Stimulated activated CD4-positive, alpha-beta T cell treated with anti-CD3 and anti-CD28 coated beads, Interleukin-1b, Interleukin-23, amount 100 ng/mL, for 4 hours (primary cell): ENCODE results near the gene MPP4.

Experiments used
- DNase-seq, 2 donors: peaks; one replicate each; pipeline ENCODE4 v3.0.0-alpha.2; 2020; ENCODE audit warnings: low read depth in 2 of 2

The MPP4 gene

DNA sequence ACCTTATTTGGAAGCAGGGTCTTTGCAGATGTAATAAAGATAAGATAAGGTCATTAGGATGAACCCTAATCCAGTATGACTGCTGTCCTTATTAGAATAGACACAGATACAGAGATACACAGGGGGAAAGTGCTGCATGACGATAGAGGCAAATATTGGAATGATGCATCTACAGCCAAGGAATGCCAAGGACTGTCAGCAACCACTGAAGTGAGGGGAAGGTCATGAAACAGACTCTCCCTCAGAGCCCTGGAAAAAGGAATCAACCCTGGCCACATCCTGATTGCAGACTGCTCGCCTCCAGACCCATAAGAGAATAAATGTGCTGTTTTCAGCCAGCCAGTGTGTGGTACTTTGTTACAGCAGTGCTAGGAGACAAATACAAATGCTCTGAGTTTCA lies 69.9 kb downstream of the MPP4 start:
- no peak for DNase-seq

DNA sequence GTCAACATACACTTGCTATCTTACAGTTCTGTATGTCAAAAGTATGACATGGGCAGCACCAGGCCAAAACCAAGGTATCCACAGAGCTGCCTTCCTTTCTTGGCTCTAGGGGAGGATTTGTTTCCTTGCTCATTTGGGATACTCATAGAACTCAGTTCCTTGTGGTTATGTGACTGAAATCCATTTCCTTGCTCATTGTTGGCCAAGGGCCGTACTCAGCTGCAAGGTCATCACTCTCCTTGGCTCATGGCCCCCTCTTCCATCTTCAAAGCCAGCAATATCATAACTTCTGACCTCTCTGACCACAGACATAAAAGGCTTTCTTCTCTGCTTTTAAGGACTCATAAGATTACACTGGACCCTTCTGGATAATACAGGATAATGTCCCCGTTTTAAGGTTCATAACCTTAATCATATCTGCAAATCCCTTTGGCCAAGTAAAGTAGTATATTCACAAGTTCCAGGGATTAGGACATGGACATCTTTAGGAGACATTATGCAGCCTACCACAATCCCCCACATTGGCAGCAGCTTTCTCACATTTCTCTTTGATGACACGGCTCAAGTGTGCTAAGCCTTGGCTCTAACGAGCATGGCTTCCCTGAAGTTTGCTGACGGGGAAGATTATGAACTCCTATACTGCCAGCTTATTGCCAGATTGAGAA lies 76.0 kb downstream of the MPP4 start:
- DNase-seq: no peak

DNA sequence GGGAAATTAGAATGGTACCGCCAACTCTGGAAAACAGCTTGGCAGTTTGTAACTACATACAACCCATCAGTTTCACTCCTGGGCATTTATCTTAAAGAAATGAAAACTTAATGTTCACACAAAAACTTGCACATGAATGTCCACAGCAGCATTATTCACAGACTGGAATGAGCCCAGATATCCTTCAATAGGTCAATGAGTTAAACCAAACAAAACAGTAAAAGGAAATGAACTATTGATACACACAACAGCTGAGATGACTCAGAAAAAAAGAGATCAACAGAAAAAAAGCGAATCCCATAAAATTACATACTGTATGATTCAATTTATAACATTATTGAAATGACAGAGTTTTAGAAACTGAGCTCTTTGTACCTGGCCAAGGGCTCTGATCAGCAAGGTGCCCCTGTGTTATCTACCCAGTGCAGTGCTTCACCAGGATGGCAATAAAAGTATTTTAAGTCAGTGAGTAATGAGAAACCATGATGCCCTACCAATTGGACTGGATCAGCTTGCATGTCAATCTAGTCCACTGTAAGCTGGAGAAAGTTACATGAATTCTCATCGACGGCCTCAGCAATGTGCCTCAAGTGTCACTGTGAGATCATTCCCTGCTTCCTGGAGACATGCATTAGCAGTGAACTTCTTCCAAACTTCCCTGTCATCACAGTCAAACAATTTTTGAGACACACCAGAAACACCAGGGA lies 77.0 kb downstream of the MPP4 start:
- no peak for DNase-seq

DNA sequence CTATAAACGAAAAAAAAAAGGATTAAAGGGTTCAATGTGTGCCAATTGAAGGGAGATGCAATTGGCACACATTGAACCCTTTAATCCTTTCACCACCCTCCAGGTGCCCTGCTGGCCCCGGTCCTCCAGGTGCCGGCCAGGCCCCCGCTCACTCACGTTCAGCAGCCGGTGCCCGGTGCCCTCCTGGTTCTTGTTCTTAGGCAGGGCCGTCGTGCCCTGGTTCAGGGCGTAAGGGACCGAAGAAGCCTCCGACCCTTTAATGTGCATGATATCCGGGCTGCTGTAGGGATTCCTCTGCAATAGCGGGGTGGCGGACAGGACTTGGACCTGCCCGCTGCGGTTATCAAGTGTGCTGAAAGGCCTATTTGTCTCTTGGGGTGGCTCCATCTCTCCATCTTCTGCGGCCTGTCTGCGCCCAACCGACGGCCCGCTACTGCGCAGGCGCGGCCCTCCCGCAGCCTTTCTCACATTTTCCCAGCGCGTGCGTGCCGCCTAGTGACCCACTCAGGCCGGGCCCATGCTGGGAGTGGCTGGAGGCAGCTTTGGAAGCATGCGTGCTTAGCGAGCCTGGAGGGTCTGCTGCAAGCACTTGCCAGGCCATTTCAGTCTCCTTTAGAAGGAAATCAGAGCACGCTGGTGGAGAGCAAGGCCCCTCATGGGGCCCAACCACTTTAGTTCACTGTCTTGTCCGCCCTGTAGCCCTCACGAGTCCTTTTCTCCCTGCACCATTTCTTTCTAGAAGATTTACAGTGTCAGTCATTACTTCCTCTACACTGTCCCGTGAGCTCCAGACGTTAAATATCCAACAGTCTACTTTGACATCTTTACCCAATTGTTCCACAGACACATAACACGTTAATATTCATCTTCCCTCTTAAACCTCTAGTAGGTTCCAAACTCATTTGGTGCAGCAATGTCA lies 79.4 kb downstream of the MPP4 start:
- no peak for DNase-seq

DNA sequence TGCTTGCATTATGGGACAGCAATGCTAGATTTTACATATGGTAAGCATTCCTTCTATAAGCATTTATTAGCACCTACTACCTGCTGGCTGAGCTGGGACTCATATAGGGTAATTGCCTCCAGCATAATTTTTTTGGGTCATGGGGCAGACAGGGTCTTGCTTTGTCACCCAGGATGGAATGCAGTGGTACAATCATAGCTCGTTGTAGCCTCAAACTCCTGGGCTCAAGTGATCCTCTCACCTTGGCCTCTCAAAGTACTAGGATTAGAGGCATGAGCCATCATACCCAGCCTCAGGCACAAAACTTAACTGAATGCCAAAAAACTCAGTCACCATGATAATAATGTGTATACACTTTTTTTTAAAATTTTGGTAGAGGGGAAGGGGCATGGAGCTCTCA lies 90.4 kb downstream of the MPP4 start:
- no peak for DNase-seq

DNA sequence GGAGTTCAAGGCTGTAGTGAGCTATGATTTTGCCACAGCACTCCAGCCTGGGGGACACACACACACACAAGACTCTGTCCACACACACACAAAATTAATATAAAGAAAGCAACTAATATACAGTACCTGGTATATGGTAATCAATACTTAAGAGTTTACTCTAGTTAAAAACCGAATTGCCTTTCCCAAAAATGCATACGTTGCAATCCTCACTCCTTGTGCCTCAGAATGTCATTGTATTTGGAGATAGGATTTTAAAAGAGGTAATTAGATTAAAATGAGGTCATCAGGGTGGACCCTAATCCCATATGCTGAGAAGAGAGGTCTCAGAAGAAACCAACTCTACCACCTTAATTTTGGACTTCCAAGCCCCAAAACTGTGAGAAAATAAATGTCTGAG lies 90.9 kb downstream of the MPP4 start:
- no peak for DNase-seq

DNA sequence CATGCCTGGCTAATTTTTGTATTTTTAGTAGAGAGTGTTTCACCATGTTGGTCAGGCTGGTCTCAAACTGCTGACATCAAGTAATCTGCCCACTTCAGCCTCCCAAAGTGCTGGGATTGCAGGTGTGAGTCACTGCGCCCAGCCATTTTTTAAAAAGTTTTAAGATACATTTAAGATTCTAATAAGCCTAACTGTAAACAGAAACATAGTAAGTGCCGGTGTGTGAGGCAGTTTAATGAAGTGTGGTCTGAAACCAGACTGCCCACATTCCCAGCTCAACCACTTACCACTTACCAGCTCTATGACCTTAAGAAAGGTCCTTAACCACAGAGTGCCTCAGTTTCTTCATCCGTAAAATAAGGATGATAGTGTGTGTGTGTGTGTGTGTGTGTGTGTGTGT lies 97.5 kb downstream of the MPP4 start:
- DNase-seq: no peak

DNA sequence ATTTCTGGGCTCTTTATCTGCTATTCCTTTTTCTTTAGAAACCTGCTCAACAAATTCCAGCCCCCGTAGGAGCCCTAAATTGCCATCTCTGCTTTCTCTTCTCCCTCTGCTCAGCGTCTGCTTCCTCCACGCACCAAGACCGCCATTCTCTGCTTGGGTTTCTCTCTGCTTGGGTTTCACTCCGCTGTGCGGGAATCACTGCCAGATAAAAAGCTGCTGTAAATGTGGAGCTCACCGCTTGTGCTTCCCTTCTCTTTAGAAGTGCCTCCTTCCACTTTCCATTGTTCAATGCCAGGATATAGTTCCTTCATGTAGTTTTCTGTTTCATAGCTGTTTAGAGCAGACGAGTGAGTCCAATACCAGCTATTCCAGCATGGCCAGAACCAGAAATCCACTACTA lies 101.0 kb downstream of the MPP4 start:
- DNase-seq: no peak
